Stimulated activated CD4-positive, alpha-beta T cell treated with anti-CD3 and anti-CD28 coated beads, Interleukin-1b, Interleukin-23, amount 100 ng/mL, for 4 hours (primary cell): ENCODE measurements around the gene PRKCE.
A peak's percentile ranks its signal among the peaks of the same experiment; 100 is the strongest.

Experiments used
- DNase-seq, 2 donors: peaks; one replicate each; pipeline ENCODE4 v3.0.0-alpha.2; 2020; ENCODE audit warnings: low read depth in 2 of 2

The PRKCE gene

DNA sequence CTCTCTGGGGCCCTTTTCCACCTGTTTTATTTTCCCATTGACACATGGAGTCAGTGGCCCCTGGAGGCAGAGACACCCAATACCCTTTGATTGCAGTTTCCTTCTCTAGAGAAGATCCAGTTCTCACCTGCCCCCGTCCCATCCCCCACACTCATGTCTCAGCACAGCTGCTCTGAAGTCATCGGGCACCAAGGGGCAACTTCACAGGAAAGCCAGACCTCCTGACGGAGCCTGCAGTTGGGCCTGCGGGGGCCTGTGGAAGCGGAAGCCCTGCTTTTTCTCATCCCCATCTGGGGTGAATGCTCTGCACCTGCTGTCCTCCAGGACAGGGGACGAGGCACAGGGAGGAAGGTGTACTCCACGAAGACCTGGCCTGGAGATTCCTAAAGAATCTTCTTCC is 337.4 kb downstream of the PRKCE start:
- DNase-seq: no peak

DNA sequence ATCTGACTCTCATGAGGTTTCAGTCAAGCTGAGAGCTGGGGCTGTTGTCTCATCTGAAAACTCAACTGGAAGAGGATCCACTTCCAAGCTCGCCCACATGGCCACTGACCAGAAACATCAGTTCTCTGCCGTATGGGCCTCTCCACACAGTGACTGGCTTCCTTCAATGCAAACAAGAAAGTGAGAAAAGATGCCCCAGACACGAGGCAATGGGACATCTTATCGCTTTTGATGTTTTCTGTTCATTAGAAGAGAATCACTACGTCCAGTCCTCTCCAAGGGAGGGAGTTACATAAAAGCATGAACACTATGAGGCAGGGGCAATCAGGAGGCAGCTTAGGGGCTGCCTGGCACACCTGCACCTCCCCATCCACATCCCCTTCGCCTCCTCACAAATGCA is 338.7 kb downstream of the PRKCE start:
- no peak for DNase-seq

DNA sequence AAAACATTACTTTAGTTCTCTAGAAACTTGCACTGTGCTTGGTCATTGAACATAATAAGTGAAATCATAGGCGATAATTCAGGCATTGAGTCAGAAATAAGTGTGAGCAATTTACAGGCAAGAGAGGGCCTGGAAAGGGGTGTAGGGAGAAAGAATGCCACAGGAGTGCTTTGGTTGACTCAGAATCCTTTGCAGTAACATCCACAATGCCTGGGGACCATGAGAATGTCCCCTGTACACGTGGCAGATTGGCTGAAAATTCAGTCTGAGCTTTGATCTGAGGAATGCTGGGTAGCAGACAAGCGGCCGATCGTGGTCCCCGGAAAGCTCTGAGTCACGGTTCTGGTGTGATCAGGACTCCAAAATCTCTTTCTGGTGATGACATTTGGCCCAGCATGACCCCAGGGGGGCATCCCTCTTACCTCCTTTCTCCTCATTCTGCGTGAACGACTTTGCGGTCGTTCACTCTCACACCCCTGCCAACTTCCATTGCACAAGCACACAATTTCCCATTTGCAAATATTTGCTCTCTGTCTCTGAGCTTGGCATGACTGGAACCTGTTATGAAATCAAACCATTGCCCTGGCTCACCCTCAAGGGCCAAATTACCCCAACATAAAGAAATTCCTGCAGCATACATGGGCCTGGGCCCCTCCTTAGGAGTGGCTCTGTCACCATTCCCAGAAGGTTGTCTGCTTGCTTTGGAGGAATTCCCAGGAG is 340.7 kb downstream of the PRKCE start:
- no peak for DNase-seq

DNA sequence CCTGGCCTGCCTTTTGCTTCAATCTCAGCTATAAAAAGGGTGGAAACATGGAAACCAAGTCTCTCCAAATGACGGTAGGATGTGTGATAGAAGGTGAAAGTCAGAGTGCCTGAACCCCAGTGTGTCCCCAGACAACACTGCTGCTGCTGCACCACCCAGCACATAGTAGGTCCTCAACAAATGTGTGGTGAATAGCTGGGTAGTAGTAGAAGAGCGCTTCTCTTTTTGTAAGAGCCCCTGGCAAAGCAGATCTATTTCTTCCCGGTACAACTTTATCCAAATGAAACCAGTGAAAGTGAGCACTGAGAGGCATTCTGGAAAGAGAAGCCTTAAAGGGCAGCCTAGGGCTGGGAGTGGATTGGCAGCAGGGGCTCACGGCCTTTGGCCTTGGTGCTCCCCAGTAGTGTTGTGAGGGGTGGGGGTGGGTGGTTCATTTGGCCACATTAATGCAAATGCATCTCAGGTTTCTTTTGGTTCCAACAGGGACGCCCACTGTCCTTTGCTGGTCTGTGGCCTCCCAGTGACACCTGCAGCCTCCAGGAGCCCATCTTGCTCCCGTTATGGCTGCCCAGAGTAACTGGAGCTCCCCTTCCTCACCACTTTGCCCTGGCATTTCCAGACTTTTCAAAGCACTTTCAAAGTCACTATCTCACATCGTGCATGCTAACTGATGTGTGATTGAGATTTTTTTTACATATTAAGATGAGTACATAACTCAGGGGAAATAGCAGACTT is 341.4 kb downstream of the PRKCE start:
- DNase-seq: no peak

DNA sequence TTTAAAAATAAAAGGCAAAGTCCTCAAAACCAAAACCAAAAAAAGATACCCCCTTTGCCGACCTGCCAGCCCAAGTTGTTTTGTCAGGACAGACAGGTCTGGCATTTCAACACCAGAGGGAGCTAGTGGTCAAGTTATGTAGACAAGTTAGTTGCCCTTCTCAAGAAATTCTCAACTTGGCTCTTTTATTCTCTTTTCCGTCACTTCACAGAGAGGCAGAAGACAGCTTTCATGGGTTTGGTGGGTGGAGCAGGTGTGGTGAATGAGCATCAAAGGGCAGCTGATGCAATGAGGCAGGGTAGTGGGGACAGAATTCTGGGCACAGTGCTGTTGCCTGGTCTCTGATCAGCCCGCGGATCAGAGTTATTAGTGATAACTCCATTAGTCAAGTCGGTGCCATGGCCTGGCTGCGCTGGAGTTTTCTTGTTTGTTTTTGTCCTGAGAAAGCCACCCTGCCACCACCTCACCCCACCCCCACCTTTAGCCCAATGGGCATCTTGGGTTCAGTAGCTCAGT is 342.1 kb downstream of the PRKCE start:
- DNase-seq: peak; percentile 15 to 48

DNA sequence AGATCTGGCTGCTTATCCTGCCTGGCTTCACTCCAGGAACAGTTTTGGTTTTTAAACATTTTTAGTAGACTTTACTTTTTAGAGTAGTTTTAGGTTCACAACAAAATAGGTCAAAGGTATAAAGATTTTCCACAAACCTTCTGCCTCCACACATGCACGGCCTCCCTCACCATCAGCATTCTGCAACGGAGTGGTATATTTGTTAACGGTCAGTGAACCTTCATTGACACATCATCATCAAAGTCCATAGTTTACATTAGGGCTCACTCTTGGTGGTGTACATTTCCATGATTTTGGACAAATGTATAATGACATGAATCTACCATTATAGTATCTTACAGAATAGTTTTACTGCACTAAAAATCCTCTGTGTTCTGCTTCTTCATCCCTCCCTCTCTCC is 342.6 kb downstream of the PRKCE start:
- no peak for DNase-seq

DNA sequence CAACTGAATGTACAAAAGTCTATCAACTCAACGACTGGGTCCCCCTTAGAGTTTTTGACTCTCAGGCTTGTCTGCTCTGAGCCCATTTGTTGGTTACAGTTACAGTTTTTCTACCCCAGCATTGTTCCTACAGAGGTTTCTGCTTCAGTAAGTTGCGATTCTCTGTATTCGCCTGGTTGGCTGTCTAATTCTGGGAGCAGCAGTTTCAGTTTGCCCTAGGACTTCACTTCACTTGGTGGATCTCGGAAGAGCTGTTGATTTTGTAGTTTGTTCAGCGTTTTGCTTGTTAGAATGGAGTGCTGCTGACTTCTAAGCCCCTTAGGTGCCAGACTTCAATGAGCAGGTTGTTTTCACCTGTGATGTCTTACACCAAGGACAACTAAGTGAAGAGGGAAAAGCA is 349.2 kb downstream of the PRKCE start:
- no peak for DNase-seq

DNA sequence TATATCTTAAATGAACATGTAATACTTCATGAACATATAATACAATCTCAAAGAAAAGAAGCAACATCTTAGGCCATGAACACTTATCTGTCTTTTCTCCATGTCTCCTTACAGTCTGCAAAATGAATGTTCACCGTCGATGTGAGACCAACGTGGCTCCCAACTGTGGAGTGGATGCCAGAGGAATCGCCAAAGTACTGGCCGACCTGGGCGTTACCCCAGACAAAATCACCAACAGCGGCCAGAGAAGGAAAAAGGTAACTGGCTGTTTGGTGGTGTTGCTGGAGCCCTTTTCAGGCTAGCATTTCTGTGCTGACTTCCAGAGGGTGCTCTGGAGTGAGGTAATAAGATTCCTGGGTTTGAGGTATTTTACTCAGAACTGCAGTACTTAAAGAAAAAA is 349.8 kb downstream of the PRKCE start:
- no peak for DNase-seq

DNA sequence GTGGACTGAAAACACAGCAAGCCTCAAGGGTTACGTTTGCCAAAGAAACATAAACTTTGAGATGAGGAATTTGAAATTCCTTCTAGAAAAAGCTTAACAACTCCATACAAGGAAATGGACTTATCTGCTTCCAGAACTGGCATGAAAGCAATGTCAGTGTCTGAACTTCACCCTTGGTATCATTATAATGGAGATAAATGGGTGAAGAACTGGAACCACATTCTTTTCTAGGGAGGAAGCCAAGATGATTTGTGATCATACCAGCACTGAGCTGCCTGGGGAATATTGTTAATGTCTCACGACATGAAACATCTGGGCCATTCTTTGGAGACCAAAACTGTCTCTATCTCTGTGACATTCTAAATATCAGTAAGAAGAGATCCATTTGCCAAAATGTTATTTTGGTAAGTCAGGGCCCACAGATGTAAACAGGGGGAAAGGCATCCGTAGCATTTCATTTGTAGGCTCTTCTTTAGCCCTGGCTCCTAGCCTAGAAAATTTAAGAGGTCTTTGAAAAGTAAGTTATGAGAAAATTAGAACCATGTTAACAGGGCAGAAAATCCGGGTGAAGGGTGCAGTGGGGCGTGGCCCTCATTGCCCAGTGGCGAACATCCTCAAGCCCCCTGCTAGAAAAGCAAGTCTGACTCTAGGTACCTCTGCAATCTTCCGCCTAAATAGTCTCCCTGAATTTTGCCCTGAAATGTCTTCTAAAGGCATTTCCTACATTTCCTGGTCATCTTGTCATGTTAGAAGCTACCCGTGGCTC is 350.4 kb downstream of the PRKCE start:
- DNase-seq: no peak

DNA sequence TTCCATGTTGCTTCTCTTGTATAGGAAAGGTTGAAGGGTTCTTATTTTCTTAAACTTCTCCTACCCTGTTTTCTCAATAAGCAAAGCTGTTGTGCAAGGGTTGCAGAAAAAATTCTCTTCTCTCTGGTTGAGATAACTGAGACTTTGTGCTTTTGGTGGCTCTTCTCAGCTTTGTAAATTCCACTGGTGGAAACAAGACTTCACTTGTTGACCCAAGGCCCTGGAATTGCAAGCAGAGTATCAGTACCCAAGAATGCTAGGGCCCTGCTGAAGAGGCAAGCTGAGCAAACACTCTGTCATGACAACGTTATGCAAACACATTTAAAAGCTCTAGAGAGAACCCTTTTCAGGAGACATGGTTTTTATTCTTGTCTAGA is 351.0 kb downstream of the PRKCE start:
- DNase-seq: no peak

DNA sequence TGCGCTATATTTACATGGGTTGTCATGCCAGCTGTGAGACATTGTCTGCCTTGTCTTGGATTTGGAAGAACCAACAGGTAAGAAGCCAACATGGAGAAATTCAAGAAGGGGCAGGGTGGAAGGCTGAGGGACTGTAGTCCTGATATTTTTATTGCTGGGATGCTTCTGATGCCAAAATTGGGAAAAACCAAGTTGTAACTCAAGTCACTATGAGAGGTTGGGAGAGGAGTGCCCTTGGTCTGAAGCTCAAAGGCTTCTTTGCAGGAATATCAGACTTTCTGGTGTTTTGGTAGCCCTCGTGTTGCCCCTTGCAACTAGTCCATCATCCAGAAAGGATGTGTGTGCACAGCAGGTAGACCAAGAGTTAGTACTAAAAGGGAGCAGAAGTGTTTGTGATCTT is 351.5 kb downstream of the PRKCE start:
- DNase-seq: no peak

DNA sequence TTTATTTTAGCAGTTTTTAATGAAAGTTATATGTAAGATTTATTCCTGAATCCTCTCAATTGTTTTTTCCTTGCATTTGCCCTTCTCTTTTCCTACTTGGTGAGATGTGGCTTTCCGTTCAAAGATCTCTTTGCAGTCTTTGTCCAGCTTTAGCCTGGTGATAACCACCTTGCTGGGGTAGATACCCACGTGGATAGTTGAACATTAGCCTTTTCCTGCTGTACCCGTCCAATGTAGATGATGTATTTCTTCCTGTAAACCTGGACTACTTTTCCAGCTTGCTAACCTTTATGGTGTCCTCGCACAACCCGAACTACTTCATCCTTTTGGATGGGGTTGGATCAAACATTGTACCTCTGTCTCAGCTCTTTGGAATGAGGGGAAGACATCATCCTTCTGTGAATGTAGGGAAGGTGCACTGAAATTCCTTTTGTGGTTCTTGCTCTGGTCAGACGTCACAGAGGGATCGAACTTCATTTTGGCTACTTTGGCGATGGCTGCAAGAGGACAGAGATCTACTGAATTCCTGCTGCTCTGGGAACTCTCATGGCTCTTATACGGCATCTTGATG is 352.5 kb downstream of the PRKCE start:
- no peak for DNase-seq

DNA sequence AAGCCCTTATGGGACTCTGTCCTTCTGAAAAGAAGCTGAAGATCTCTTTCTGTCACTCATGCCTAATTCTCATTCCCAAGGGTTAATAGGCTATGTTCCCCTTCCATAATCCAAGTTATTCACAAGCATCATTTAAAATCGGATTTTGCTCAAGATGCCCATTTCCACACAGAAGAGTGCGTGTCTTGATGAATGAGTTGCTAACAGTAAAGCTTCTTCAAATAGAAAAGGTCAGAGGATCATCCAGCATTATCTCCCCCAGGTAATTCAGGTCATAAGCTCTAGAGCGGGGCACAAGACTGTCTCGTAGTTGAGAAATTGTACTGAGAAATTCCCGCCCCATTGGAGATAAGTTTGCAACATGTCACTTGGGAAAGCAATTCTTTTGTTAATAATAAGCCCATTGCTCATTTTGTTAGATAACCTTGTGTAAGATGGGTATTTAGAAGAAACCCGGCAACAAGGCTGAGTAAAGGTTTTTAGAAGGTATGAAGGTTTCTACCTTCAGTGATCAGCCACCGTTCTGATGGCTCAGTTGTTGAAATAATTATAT is 355.1 kb downstream of the PRKCE start:
- no peak for DNase-seq

DNA sequence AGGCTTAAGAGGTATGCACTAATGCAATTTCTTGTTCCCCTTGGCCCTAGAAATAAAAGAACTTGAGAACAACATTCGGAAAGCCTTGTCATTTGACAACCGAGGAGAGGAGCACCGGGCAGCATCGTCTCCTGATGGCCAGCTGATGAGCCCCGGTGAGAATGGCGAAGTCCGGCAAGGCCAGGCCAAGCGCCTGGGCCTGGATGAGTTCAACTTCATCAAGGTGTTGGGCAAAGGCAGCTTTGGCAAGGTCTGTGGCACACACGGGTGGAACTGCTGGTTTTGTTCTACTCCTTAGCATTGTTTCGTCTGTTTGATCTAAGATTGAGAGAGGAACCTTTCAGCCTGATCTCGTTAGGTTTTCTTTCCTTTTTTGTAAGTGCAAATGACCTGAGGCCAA is 355.9 kb downstream of the PRKCE start:
- DNase-seq: no peak

DNA sequence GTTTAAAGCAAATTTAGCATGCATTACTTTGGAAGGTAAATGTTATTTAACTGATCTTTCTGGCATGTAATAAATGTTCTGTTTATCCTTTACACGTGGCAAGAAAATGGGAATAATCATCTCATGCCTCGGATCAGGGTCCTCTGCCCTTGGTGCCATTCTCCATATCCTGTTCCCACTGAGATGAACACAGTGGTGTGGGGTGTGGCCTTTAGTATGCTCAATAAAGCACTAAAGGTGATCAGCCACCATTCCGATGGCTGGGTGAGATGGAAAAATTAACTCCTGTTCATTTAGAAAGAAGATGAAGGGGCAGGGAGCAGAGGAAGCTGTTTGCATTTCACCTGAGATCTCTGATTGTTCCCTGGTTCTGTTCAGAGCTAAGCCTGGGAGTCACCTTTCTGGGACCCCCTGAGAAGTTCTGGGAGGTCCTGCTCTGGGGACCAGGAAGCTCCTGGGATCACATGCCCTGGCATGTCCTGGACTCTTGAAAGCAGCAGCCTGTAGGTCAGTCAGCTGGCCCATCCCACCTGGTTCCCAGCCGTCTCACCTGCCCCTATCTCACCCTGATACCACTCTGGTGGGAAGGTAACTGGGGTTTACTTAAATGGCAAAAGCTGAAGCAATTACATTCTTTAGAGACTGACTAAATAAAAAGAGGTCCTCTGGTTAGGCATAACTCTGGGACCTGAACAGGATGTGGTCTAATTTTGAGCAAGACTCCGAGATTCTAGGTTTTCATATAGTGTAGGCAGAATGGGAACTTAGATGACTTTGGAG is 356.8 kb downstream of the PRKCE start:
- no peak for DNase-seq

DNA sequence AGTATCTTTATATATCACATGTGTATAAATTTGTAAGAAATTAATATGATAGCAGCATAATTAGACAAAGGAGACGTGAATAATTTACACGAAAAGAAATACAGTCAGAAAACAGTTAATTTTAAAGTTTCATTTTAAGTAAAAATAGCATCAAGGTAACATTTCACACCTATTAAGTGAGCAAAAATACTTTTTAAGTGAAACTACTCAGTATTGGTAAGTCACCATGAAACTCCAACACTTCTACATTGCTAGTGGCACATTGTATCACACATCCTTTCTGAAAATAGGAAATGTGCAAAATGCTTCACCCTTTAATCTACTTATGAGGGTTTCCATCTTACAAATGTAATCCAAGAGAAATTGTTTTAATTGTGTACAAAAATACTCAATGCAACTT is 357.8 kb downstream of the PRKCE start:
- DNase-seq: no peak

DNA sequence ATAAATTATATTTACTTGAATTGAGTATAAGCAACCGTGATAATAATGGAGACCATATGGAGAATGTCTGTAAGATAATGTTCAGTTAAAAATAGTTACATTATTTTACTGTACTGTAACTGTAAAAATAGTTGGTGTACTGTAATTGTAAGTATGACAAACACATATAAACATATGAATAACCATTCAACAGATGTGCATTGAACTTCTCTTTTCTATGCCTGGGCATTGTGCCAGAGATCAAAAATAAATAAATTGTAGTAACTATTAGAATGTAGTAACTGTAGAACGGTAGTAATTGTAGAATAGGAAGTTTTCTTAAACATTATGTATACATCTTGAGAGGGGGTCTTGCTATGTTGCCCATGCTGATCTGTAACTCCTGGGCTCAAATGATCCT is 358.3 kb downstream of the PRKCE start:
- DNase-seq: no peak

DNA sequence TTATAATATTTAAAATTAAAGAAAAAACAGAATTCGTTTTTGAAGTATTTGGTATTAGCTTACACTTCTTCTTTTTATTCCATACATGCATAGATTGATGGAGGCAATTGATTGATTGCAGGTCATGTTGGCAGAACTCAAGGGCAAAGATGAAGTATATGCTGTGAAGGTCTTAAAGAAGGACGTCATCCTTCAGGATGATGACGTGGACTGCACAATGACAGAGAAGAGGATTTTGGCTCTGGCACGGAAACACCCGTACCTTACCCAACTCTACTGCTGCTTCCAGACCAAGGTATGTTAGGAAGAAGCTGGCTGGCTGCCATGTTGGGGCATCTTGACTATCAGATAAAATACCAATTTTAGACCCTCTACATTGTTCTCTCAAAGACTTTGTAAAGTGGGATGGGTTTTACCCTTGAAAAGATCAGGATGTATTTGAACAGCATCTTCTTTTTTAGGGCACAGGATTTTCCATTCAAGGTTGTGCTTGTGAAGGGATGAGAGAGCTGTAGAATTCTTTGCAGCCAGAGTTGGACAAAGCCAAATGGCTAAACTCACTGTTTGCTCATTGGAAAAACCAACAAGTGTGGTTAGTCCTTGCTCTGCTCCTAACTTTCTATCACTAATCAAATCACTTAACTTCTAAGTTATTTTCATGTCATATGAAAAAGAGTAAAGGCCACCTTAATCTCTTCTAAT is 358.9 kb downstream of the PRKCE start:
- DNase-seq: no peak

DNA sequence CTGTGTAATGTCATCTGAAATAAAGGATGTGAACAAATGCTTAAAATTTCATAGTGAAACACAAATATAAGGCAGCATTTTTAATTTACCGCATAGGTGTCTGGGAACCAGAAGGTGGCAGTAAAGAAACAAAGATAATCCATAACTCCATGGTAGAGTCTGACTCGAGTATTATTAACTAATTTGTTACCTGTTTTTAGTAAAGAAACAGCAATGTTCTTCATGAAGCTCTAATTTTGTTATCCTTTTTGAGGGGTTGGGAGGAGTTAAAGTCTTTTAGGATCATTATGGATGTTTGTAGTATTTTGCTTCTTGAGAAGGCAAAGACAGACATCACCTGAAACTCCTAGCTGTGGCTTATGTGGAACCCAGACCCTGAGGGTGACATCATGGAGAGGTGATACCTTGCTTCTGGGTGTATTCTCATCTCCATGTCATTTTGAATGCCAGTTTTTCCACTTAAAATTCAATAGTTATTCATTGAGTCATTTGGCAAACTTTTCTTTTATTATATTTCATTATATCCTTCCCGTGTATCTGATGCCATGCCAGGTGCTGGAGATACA is 359.5 kb downstream of the PRKCE start:
- DNase-seq: no peak

DNA sequence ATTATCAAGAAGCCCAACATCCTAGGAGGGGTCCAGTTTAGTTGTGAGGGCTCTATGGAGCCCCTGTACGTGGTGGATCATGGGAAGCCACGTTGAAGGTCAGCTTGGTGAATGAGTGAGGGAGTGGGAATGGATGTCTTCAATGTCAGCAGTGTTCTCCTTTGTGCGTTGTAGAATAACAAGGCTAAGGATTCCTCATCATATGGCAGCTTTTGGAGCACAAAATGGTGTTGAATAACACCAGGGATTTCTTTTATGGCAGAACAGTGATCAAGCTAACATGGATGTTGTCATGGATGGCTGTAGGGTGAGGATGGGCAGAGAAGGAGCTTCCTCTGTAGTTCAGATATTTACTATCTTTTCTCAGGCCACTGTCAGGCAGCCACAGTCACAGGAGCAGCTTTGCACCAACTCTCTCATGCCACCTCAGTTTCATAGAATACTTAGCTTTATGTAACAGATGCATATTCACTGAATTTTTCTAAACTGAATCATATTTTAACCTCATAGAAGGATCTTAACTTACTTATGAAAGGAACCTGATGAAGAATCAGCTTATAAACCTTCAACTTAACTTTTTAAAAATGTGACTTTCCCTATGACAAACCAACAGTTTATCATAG is 361.3 kb downstream of the PRKCE start:
- DNase-seq: no peak
